K562 (cell line): ENCODE data around the gene EXOC6. TPM values are rescaled to one million over a fixed set of nuclear protein-coding genes. Genes with fewer than 3 reads are reported as not detected.

ENCODE experiments used
- AFF4 ChIP-seq: sonication (generic); formaldehyde crosslinking; IDR thresholded peaks from 2 replicates; pipeline ENCODE4 v1.8.0; 2023; ENCODE audit warnings: mild to moderate bottlenecking, missing genetic modification reagents
- CTCF ChIP-seq, 3 experiments: IDR thresholded peaks in 2 of 3; conservative IDR thresholded peaks in 1 of 3; 2 replicates each; pipeline ENCODE4 v1.5.1; 2011 to 2012; ENCODE audit warnings: low read length in 3 of 3, mild to moderate bottlenecking in 3 of 3, control low read depth in 2 of 3, improper control_type of control experiment in 1 of 3, inconsistent platforms in 1 of 3, low read depth in 1 of 3, mixed read lengths in 1 of 3, moderate library complexity in 1 of 3; ENCODE audit not compliant: insufficient read depth in 2 of 3
- KLF6 ChIP-seq: fragments of 250-450 bp; sonication (Bioruptor Pico); IDR thresholded peaks from 2 replicates; pipeline ENCODE4 v1.4.0; 2020; ENCODE audit warnings: mild to moderate bottlenecking, moderate library complexity, borderline replicate concordance
- LEF1 ChIP-seq: fragments of 450-650 bp; IDR thresholded peaks from 2 replicates; pipeline ENCODE4 v1.6.1; 2016; ENCODE audit warnings: mild to moderate bottlenecking
- MGA ChIP-seq: fragments of 450-650 bp; IDR thresholded peaks from 2 replicates; pipeline ENCODE4 v1.6.1; 2016; ENCODE audit warnings: mild to moderate bottlenecking, moderate library complexity
- NR2C2 ChIP-seq, 2 experiments: fragments of 200-800 bp in 1 of 2; sonication (Bioruptor generic) in 1 of 2; sonication (generic) in 1 of 2; formaldehyde crosslinking in 1 of 2; IDR thresholded peaks; 2 replicates each; pipeline versions ENCODE4 v1.6.1 to v1.8.0; 2016 to 2022; ENCODE audit warnings: mild to moderate bottlenecking in 1 of 2, missing compliant biosample characterization in 1 of 2, missing genetic modification characterization in 1 of 2, missing genetic modification reagents in 1 of 2
- RBM14 ChIP-seq: fragments of 200-400 bp; formaldehyde crosslinking; IDR thresholded peaks from 2 replicates; pipeline ENCODE4 v1.6.1; 2018; ENCODE audit warnings: low read depth, mild to moderate bottlenecking, low read length, moderate library complexity, borderline replicate concordance; ENCODE audit not compliant: insufficient read depth
- TBP ChIP-seq: optimal IDR thresholded peaks from 2 replicates; pipeline ENCODE3; 2011; ENCODE audit warnings: low read depth, low read length, improper control_type of control experiment
- ZNF12 ChIP-seq: sonication (generic); formaldehyde crosslinking; IDR thresholded peaks from 2 replicates; pipeline ENCODE4 v1.4.0; 2020; ENCODE audit warnings: mild to moderate bottlenecking, missing genetic modification reagents
- polyA plus RNA-seq, 8 experiments: library from polyadenylated mRNA; depleted of rRNA in 4 of 8; stranded (reverse) in 5 of 8; unstranded in 3 of 8; fragments of >200 nt; fragmentation: Nextera tagmentation in 2 of 8; fragmentation: Illumina TruSeq in 1 of 8; extraction: Ambion mirVana in 2 of 8; extraction: Trizol in 1 of 8; gene quantifications; 2 replicates each; pipeline versions ENCODE4 v1.2.1 to v1.2.3, GENCODE V29; 2011 to 2014; ENCODE audit warnings: inconsistent platforms in 1 of 8, missing spikeins in 1 of 8
- total RNA-seq, 7 experiments: library from RNA; depleted of rRNA in 6 of 7; stranded (reverse); fragments of >200 nt in 6 of 7; fragmentation: Illumina TruSeq in 2 of 7; extraction: Trizol in 2 of 7; gene quantifications; 2 replicates each; pipeline versions ENCODE4 v1.2.1 to v1.2.3, GENCODE V29; 2011 to 2021; ENCODE audit warnings: low replicate concordance in 1 of 7

The EXOC6 gene
- total and polyA plus RNA-seq, 9 of the 15 experiments (the other 6 are each of a cell fraction or from before 2014, with no cell fraction given): 13.9 to 42.8 (median 24.9) TPM

GRCh38 chr10:93071674-93072224, 223.4 kb downstream of the EXOC6 start (continued):
- TF ChIP-seq MGA (no peak), ZNF12 (CRISPR knock-in tag) (no peak), RBM14 (no peak), AFF4 (CRISPR knock-in tag) (no peak), LEF1 (peak; percentile 75; the same call in 1 of the 2 replicates), NR2C2 (CRISPR knock-in tag; IDR thresholded peaks at IDR 0.05) (peak; percentile 86), NR2C2 (tag; IDR thresholded peaks at IDR 0.05) (peak; percentile 95), CTCF (IDR thresholded peaks at IDR 0.05 in 2 of 3, conservative IDR thresholded peaks at IDR 0.05 in 1 of 3; ENCODE audit: insufficient read depth in 2 of 3, low read depth in 1 of 3, low read length in 3 of 3) (peak; percentile 15 to 42 (median 38); a peak in 3 of 6 replicates), TBP (peak; percentile 64), KLF6 (no peak)
